Inflammatory macrophage (primary cell): ENCODE measurements around the gene NFIB.

Source experiments
- DNase-seq, 2 donors: peaks; one replicate each; pipeline ENCODE4 v3.0.0-alpha.2; 2020 to 2022

NFIB gene

DNA sequence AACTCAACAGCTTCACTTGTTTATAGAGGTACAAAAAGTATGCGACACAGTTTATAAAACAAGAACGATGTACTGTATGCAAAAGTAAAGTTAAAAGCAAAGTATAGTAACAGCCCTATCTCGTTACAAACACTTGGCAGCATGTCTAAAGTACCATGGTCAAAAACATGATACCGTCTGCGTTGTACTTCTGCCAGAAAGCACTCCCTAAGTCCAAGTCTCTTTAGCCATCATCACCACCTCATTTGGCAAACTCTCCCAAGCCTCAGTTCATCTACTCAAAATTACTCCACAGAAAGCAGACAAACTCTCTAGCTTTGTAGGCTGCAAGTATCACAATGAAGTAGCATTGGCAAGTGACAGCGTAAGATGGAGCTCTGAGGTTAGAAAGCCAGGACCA lies 73.4 kb downstream of the NFIB start:
- no peak for DNase-seq

DNA sequence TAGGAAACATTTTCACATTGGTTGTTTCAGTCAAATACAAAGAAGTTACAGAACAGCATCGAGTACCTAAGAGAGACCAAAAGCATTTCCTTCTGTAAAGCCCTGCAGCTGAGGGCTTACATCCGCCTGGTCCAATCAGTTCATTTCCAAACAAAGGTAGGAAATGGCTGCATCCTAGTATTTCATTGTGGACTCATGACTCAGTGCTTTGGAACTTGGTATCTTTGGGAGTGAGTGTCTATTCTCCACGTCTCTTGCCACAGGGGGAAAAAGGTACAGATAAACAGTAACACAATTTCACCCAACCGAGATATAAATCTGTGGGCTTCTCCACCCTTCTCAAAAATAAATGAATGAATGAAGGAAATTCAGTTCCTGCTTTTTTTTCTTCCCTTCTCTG lies 75.4 kb downstream of the NFIB start:
- no peak for DNase-seq

DNA sequence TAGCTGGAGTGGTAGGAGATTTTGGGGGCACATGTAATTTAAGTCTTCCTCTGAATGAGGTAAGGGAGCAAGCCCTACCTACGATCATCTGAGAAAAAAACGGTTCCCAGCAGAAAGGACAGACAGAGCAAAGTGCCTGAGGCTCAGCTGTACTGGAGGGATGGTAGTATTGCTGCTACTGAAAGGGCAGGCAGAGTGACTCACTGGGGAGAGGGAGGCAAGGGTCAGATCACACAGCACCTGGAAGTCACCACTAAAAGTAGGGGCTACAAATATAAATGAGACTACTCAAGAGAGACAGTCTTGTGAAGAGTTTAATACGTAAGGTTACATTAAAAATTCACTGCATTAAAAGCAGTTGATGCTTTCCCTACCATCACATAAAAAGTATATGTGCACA lies 75.9 kb downstream of the NFIB start:
- DNase-seq = no peak

DNA sequence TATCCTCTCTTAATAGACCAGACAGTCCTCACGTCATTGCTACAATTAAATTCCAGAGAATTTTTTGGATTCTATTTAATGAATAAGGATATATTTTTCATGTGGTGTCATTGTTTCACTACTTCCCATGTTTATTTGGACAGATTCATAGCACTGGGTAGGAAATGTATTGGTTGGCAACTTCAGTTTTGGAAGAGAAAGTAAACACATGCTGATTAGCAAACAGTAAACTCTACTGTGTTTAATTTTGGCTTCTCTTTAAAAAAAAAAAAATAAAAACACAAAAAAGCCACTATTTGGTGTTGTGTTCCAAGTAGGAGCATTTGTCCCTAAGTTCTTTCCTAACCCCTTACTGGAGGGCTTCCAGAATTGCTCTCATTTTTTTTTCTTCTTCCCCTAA lies 77.3 kb downstream of the NFIB start:
- no peak for DNase-seq

DNA sequence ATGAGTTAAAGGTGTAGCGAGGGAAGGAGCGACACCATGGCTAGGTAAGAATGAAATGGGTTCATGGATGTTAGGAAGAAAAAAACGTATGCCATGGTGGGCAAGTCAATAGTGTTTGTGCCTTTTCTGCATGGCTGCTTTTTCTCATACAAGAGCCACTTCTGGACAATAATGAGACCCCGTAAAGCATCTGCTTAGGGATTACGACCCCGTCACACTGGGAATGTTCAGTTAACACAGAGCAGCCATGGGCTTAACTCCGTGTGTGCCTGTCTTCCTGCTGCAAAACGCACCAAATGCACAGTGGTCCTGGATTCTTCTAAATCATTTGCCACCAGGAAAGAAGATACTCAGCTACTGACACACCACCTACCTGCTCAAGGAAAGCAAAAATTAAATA lies 81.8 kb downstream of the NFIB start:
- DNase-seq = no peak

DNA sequence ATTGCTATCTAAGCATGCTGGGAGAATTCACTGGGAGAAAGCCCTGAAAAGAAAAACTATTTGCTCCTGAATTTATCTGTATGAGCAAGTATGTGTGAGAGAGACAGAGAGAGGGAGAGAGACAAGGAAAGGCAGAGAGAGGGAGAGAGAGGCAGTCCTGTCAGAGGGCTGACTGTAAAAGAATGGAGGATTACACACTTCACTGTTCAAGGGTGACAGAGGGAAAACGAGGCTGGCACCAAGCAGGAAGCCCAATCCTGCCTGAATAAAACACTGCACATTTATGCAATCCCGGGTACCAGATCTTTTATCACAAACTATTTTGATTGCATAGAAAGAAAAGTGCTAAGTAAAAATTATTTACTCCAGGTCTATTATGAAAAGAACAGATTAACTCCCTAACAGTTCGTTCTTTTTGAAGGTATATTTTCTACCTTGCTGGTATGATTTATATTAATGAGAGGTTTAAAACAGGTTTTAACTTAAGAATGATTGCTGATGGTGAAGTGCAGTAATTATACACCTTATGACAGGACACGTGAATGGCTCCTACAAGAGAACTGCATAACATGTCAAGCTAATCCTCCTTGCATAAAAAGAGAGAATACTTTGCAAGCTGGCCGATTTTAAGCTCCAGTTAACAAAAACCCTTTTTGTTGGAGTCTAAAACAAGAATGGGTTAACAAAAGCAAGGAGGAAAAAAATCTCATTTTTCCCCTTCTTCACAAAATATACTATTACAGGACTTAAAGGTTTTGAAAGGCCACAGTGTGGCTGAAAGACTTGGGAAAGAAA lies 82.5 kb downstream of the NFIB start:
- no peak for DNase-seq

DNA sequence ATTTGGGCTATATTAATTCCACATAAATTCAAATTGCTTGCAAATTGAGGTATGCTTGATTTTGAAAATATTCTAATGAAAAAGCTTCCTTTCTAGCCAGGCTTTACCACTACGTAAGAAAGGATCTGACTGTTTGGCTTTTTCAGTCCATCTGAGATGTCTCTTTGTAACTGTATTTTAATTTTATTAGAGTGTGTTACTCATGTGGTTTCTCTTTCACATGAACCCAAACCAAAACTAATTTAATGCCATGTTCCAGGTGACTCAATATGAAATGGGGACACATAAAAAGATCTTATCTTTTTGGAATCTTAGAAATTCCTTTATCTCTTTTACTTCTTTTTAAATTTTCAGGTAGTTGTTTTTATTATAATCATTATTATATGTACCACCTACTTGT lies 85.3 kb downstream of the NFIB start:
- no peak for DNase-seq

DNA sequence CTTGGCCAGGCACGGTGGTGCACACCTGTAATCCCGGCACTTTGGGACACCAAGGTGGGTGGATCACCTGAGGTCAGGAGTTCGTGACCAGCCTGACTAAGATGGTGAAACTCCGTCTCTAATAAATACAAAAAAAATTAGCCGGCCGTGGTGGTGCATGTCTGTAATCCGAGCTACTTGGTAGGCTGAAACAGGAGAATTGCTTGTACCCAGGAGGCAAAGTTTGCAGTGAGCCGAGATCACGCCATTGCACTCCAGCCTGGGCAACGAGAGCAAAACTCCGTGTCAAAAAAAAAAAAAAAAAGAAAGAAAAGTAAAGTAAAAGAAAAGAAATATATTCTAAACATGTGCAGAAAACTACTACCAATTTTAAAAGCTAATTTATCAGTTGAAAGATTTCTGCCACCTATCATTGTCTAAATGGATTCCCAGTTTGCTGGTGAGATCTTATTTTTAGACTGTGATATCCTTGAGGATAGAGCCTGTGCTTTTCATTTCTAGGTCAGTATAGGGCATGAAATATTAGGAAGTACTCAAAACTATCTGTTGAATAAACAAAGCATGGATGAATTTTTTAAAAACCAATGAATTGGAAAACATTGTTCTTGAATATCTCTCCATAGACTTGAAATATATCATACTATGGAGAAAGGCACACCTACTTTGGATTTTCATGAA lies 86.9 kb downstream of the NFIB start:
- no peak for DNase-seq

DNA sequence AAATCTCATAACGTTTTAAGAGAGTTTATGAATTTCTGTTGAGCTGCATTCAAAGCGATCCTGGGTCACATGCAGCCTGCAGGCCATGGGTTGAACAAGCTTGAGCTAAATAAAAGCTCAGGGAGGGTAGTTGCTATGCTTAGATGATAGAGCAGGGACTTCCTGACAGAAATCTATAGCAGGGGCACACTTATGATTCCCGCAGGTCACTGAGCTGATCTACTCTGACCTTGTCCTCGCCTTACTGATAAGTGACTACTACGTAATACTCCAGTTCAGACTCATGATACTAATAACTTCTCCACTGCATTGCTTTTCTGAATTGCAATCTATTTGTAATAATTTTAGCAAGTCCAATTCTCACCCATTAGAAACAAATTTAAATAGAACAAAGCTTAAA lies 90.9 kb downstream of the NFIB start:
- DNase-seq = no peak

DNA sequence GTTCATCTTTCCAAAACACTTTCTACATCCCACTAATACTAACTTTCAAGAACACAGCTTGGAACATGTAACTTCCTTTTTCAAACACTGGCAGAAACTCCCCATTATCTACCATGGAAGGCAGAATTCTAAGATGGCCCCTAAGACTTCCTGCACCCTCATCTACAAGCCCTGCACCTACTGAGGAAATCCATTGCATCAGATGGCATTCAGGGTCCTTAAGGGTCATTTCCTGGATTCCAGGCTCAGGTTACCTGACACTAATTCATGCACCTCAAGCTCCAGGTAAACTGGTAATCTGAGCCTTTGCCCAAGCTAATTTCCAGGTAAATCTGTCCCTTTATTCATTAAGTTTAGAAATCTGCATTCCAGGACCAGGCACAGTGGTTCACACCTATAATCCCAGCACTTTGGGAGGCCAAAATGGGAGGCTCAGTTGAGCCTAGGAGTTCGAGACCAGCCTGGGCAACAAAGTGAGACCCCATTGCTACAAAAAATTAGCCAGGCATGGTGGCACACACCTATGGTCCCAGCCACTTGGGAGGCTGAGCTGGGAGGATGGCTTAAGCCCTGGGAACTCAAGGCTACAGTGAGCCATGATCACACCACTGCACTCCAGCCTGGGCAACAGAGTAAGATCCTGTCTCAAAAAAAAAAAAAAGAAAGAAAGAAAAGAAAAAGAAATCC lies 91.6 kb downstream of the NFIB start:
- DNase-seq = no peak

DNA sequence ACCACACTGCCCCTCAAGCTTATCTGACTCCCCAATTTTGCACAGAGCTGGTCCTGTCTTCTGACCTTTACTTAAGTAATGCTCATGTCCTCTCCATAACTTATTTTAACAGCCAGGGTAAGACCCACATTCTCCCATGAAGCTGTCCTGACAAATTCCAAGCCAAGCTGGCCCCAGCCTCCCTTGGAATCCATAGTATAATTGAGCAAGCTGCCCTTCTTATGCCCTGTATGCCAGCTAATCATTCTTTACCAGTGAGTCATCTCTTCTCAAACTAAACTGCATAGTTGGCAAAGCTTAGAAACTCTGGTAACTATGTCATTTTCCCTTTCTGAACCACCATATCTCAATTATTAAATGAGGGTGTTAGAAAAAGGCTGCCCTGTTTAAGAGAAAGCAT lies 92.4 kb downstream of the NFIB start:
- no peak for DNase-seq

DNA sequence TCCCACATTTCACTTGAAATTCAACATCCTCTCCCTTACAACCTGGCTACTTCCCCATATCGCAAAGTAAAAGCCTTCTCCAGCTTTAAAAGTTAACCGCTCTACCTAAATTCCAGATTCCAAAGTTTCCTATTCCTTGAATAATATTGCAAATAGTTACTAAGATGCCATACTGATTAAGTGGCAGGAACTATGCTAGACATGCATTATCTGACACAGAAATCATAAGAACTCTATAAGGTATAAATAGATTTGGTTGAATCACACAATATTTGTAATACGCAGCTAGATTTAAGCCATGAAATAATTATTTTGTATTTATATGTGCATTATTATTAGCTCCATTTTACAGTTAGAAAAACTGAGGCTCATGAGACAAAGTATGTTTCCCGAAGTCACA lies 92.8 kb downstream of the NFIB start:
- DNase-seq = no peak

DNA sequence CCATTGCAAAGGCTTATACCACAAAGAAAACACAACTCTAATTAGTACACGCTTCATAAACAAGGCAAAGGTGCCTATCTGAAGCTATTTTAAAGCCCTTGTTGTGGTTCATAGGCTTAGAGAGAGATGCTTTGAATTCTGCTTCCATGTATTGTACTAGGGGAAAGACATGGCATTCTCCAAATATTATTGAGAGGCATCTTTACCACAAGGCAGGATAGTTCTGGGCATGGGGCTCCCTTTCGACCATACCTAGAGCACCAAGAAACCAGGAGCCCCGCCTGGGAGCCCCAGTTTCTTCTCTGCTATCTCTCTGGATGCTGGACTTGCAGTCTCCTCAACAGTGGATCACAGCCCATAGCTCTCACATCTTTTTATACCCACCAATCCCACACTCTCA lies 93.7 kb downstream of the NFIB start:
- DNase-seq = no peak

DNA sequence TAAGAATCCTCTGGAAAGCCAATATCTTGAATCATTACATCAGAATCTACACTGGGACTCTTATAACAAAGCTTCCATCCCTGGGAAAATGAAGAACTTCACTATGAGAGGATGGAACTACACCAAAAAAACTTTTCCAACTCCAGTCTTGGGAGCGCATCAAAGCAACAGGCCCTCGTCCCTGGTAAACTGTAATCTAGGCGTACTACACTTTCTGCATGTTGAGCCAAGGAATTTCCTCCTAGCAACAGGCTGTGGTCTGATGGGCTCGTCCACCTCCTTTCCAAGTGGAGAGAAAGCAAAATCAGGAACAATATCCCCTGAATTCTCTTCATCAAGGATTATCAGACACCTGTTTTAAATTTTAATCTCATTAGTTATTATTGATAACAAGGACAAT lies 94.1 kb downstream of the NFIB start:
- no peak for DNase-seq

DNA sequence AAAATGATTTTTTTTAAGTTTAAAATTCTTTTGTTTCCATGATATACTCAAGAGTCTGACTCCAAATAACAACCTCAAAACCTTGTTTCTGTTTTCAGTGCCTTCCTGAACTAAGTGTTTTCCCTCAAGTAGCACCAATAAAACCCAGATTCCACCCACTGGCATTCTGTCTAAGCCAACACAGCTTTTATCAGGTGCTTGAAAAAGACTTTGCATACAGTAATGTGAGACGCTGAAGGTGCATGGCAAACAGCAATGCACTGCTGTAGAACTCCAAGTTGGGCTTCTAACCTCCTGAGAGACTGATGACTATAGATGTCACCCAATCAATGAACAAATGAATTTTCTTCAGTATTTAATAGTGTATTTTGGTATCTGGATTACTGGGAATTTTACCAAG lies 95.7 kb downstream of the NFIB start:
- no peak for DNase-seq

DNA sequence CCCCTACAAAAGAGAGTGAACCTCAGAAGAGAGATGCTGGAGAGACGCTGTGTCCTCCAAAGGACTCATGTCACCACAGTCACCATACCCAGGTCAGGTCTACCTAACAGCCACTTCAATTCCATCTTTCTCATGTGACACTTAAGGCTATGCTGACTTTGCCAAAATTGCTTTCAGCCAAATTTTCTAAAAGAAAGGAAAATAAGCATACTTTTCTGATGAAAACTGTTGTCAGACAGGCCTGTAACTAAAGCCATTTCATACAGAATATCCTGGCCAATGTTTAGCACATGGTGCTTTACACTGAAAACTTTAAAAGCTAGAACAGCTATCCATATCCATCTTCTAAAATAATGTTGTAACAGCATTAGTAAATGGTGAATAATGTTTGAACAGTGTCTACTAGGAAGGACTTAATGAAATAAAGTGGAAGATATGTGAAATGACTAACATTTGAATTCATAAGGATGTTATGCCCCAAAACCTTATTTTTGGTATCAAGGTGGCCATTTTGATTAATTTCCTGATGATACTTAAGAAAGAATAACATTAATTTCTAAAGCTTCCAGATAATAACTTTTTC lies 97.2 kb downstream of the NFIB start:
- no peak for DNase-seq

DNA sequence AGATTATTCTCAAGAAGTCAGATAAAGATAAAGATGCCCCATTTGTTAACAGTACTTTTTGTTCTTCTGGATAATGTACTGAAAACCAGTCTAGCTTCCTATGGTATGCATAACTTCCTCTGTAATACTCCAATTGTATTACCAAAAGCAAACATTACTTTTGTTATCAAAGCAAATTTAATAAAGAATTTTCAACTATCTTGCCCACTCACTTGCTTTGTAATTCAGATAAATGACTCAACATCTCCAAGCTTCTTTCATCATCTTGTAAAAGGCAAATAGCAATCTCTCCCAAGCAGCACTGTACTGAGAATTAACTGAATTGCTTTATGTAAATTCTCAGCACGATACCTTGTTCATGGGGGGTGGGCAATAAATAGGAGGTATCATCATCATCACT lies 98.3 kb downstream of the NFIB start:
- DNase-seq = no peak

DNA sequence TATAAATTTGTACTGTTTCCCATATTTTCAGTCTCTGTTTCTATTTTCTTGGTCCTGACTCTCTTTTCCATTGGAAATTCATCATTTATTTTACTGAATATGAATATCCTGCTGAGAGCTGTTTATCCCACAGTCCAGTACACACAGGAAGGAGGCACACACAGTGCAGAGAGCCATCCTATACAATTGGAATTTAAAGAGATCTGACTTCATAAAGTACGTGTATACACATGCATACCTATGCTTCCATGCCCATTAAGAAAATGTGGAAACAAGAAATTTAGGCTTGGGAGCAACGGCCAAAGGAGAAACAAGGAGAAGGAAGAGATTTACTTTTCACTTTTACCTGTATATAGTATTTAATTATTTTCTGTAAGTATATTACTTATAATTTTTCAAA lies 99.2 kb downstream of the NFIB start:
- no peak for DNase-seq

DNA sequence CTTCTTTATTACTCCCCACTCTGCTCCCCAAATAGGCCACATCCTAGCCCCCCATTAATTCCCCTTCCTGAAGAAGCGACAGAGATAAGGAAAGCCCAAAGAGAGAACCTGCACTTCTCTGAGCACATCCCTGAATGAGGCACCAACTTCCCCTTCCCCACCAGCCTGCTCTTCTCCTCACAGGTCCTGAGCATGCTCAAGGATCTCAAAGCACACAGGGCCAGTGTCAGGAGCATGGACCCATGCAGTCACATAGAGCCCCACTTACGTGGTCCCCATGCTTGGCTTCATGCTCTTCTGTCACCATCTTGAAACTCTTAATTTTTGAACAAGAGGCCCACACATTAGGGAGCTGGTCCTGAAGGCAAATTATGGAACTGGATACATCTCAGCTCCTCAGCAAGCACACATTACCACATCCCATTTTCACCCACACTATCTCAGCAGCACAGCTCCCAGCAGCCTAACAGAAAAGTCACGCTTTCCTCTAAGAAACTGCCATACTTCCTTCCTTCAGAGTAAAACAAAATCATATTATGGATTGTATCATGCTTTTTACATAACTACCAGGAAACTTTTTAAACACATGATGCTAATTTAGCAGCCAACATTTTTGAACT lies 99.8 kb downstream of the NFIB start:
- no peak for DNase-seq

DNA sequence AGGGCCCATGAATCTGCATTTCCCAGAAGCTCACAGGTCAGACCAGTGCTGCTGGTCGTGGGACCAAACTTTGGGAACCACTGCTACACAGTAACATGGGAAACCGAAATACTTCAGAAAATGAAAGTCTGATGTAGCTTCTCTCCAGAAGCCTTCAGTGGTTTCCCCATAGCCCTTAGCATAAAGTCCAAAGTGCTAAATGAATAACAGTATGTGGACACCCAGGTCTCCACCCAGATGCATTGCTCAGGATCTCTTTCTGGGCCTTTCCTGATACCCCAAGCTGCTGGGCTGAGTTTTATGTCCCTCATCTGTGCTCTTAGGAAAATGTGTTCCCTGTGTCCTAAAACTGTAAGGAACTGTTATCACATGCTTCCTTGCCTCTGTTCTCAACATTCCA lies 100.4 kb downstream of the NFIB start:
- no peak for DNase-seq

DNA sequence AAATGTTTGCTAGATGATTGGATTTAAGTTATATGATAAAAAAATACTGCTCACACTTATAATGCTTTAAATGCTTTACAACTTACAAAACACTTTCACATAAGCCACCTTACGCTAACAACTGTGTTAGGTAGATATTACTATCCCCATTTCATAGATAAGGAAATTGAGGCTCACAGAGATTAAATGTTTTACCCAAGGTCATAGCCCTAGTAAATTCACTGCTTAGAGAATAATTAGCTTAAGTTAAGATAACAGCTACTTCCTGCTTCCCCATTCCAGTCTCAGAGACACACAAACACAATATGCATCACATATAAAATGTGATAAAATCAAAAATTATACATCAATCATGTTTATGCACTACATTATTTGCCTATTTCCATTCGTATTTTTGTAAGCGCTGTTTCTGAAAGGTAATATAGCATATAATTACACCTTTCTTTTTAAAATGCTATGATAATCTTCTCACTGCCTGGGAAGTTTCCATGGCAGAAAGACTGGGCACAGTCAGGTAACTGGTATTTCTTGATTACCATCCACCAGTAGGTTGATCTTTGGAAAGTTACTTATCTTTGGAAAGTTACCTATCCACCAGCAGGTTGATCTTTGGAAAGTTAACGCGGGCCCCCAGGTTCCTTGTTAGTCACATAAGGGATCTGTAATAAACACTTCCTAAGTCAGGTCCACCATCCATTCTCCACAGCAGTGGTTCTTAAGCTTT lies 101.1 kb downstream of the NFIB start:
- DNase-seq = no peak

DNA sequence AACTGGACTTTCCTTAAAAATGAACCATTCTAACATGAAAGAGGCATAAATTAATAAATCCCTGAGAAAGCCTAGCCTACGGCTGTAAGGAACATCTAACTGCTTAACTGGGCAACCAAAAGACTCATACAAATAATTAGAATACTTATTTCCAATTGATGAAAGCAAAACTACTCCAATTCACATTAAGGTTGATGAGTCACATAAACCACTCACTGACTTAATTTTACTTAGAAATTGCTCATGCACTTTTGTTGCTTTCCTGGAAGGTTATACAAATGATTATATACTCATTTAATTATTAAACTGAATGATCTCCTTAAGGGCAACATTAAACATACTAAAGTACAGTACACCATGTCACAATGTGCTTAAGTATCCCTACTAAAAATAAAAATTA lies 101.9 kb downstream of the NFIB start:
- DNase-seq = no peak

DNA sequence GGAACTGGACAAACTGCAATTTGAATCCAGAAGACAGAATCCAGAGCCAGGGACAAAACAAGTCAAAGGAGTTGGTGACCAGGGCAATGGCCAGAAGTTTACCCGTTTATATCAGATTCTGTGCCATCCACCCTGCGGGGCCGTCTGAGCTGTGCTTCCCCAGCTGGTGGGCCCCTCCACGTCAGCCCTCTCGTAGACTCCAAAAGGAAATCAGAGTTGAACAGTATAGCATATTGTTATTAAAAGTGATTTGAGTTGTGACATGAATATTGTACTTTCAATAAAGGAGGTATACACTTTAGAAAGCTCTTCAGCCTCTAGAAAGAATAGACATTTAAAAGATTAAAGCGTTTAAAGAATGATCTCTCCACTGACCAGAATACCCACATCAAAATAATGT lies 102.4 kb downstream of the NFIB start:
- DNase-seq = no peak
